PFSK-1 (cell line): Measurements from ENCODE around the gene MRPL4.

Experiments
- FOXP2 ChIP-seq: optimal IDR thresholded peaks from 2 replicates; pipeline ENCODE3; 2011; ENCODE audit warnings: borderline replicate concordance, control low read depth, inconsistent platforms; ENCODE audit not compliant: insufficient read depth; ENCODE audit errors: extremely low read length, extremely low read depth
- POLR2AphosphoS5 ChIP-seq: IDR thresholded peaks from 2 replicates; pipeline ENCODE4 v1.6.1; 2012; ENCODE audit warnings: low read depth, mild to moderate bottlenecking, control low read depth, low read length, moderate library complexity
- REST ChIP-seq, 2 experiments: IDR thresholded peaks; 2 replicates each; pipeline versions ENCODE4 v1.6.1 to v1.8.0; 2011 to 2012; ENCODE audit warnings: low read depth in 2 of 2, low read length in 2 of 2, control low read depth in 1 of 2, inconsistent platforms in 1 of 2, mild to moderate bottlenecking in 1 of 2, moderate library complexity in 1 of 2; ENCODE audit not compliant: insufficient read depth in 1 of 2
- SIN3A ChIP-seq: IDR thresholded peaks from 2 replicates; pipeline ENCODE4 v1.6.1; 2012; ENCODE audit warnings: mild to moderate bottlenecking, low read length, moderate library complexity, borderline replicate concordance; ENCODE audit not compliant: insufficient read depth
- TAF1 ChIP-seq: IDR thresholded peaks from 2 replicates; pipeline ENCODE4 v1.6.1; 2012; ENCODE audit warnings: low read length, control low read depth, borderline replicate concordance; ENCODE audit not compliant: insufficient read depth

GRCh38 chr19:10258080-10258710 lies 6.2 kb downstream of the MRPL4 start:
- TF ChIP-seq POLR2AphosphoS5 (no peak), TAF1 (no peak), FOXP2 (no peak), REST (IDR thresholded peaks at IDR 0.05; ENCODE audit: insufficient read depth in 1 of 2, low read depth in 2 of 2, low read length in 2 of 2) (no peak), SIN3A (no peak)
